Measurements from ENCODE around the gene WWOX.

The WWOX gene

GRCh38 chr16:78436846-78437245 is 337.4 kb downstream of the WWOX start:
- no peak for TF ChIP-seq JUND (IDR thresholded peaks at IDR 0.05; ENCODE audit: low read depth)
- in situ Hi-C loops (cut with HindIII; ENCODE audit: low pct_unique_long_range_greater_than_20kb, low sequenced_read_pairs) = no loop called here
- no peak for DNase-seq (ENCODE audit: low read depth in 1 of 2, low spot score in 1 of 2)

- DNase-seq (ENCODE audit: low read depth in 1 of 2, low spot score in 1 of 2) = peak; percentile 42 to 55
- in situ Hi-C loops (cut with HindIII; ENCODE audit: low pct_unique_long_range_greater_than_20kb, low sequenced_read_pairs) = no loop called here
- TF ChIP-seq JUND (IDR thresholded peaks at IDR 0.05; ENCODE audit: low read depth) = no peak
Measured at GRCh38 chr16:78437352-78437968, 338.0 kb downstream of the WWOX start.

GRCh38 chr16:78438219-78438618 is 338.8 kb downstream of the WWOX start:
- in situ Hi-C loops (cut with HindIII; ENCODE audit: low pct_unique_long_range_greater_than_20kb, low sequenced_read_pairs) = no loop called here
- DNase-seq (ENCODE audit: low read depth in 1 of 2, low spot score in 1 of 2) = no peak
- TF ChIP-seq JUND (IDR thresholded peaks at IDR 0.05; ENCODE audit: low read depth) = no peak

GRCh38 chr16:78438632-78439031 is 339.2 kb downstream of the WWOX start:
- in situ Hi-C loops (cut with HindIII; ENCODE audit: low pct_unique_long_range_greater_than_20kb, low sequenced_read_pairs) = no loop called here
- DNase-seq (ENCODE audit: low read depth in 1 of 2, low spot score in 1 of 2) = no peak
- no peak for TF ChIP-seq JUND (IDR thresholded peaks at IDR 0.05; ENCODE audit: low read depth)

GRCh38 chr16:78439646-78440045 is 340.2 kb downstream of the WWOX start:
- in situ Hi-C loops (cut with HindIII; ENCODE audit: low pct_unique_long_range_greater_than_20kb, low sequenced_read_pairs) = no loop called here
- no peak for DNase-seq (ENCODE audit: low read depth in 1 of 2, low spot score in 1 of 2)
- TF ChIP-seq JUND (IDR thresholded peaks at IDR 0.05; ENCODE audit: low read depth) = no peak

GRCh38 chr16:78441298-78441697 is 341.8 kb downstream of the WWOX start:
- in situ Hi-C loops (cut with HindIII; ENCODE audit: low pct_unique_long_range_greater_than_20kb, low sequenced_read_pairs) = no loop called here
- TF ChIP-seq JUND (IDR thresholded peaks at IDR 0.05; ENCODE audit: low read depth) = no peak

GRCh38 chr16:78443542-78444364 is 344.3 kb downstream of the WWOX start:
- DNase-seq (ENCODE audit: low read depth in 1 of 2, low spot score in 1 of 2) = no peak
- in situ Hi-C loops (cut with HindIII; ENCODE audit: low pct_unique_long_range_greater_than_20kb, low sequenced_read_pairs) = no loop called here
- no peak for TF ChIP-seq JUND (IDR thresholded peaks at IDR 0.05; ENCODE audit: low read depth)

More at GRCh38 chr16:78441298-78441697, 341.8 kb downstream of the WWOX start:
- DNase-seq (ENCODE audit: low read depth in 1 of 2, low spot score in 1 of 2) = no peak

- in situ Hi-C loops (cut with HindIII; ENCODE audit: low pct_unique_long_range_greater_than_20kb, low sequenced_read_pairs) = no loop called here
- TF ChIP-seq JUND (IDR thresholded peaks at IDR 0.05; ENCODE audit: low read depth) = no peak
- DNase-seq (ENCODE audit: low read depth in 1 of 2, low spot score in 1 of 2) = no peak
Measured at GRCh38 chr16:78445818-78446217, 346.4 kb downstream of the WWOX start.

GRCh38 chr16:78446486-78446885 is 347.0 kb downstream of the WWOX start:
- in situ Hi-C loops (cut with HindIII; ENCODE audit: low pct_unique_long_range_greater_than_20kb, low sequenced_read_pairs) = no loop called here
- no peak for DNase-seq (ENCODE audit: low read depth in 1 of 2, low spot score in 1 of 2)
- TF ChIP-seq JUND (IDR thresholded peaks at IDR 0.05; ENCODE audit: low read depth) = no peak

GRCh38 chr16:78446992-78447563 is 347.6 kb downstream of the WWOX start:
- in situ Hi-C loops (cut with HindIII; ENCODE audit: low pct_unique_long_range_greater_than_20kb, low sequenced_read_pairs) = no loop called here
- TF ChIP-seq JUND (IDR thresholded peaks at IDR 0.05; ENCODE audit: low read depth) = no peak
- no peak for DNase-seq (ENCODE audit: low read depth in 1 of 2, low spot score in 1 of 2)

- no peak for DNase-seq (ENCODE audit: low read depth in 1 of 2, low spot score in 1 of 2)
- in situ Hi-C loops (cut with HindIII; ENCODE audit: low pct_unique_long_range_greater_than_20kb, low sequenced_read_pairs) = no loop called here
- no peak for TF ChIP-seq JUND (IDR thresholded peaks at IDR 0.05; ENCODE audit: low read depth)
Measured at GRCh38 chr16:78448658-78449271, 349.3 kb downstream of the WWOX start.

GRCh38 chr16:78450255-78450654 is 350.8 kb downstream of the WWOX start:
- in situ Hi-C loops (cut with HindIII; ENCODE audit: low pct_unique_long_range_greater_than_20kb, low sequenced_read_pairs) = no loop called here
- TF ChIP-seq JUND (IDR thresholded peaks at IDR 0.05; ENCODE audit: low read depth) = no peak
- DNase-seq (ENCODE audit: low read depth in 1 of 2, low spot score in 1 of 2) = no peak
